CD4-positive, alpha-beta T cell treated with Interleukin-2 at 100 ng/mL for 4 hours (primary cell): ENCODE measurements around the gene RGS19.

ENCODE experiments used
- DNase-seq: peaks from one replicate; pipeline ENCODE4 v3.0.0-alpha.2; 2020; ENCODE audit warnings: low spot score

RGS19 gene

GRCh38 chr20:64107736-64108457, 28.6 kb upstream of the RGS19 start:
- no peak for DNase-seq

- DNase-seq = no peak
Observed at GRCh38 chr20:64106981-64107735, 27.8 kb upstream of the RGS19 start, which contains the start of gene NPBWR2. Gene NPBWR2 (minus strand): TSS chr20:64107565. CDS start chr20:64106831, 734 bp downstream.

DNA sequence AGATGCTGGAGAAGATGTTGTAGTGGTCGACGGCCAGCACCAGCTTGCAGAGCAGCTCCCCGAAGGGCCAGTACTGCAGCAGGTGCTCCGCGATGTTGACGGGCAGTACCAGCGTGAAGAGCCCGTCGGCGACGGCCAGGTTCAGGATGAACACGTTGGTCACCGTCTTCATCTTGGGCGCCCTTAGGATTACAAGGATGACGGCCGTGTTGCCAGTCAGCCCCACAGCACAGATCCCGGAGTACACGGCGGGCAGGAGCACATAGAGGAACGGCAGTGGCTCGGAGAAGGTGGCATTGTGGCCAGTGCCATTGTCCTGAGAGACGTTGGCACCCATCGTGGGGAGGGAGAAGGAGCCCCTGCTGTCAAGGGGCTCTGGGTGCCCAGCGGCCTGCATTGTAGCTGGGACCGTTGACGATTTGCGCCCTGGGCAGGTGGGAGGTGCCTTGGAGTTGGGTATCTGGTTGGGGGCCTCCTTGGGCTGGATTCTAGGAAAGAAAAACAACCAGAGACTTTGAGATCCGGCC, 27.2 kb upstream of the RGS19 start:
- no peak for DNase-seq

DNA sequence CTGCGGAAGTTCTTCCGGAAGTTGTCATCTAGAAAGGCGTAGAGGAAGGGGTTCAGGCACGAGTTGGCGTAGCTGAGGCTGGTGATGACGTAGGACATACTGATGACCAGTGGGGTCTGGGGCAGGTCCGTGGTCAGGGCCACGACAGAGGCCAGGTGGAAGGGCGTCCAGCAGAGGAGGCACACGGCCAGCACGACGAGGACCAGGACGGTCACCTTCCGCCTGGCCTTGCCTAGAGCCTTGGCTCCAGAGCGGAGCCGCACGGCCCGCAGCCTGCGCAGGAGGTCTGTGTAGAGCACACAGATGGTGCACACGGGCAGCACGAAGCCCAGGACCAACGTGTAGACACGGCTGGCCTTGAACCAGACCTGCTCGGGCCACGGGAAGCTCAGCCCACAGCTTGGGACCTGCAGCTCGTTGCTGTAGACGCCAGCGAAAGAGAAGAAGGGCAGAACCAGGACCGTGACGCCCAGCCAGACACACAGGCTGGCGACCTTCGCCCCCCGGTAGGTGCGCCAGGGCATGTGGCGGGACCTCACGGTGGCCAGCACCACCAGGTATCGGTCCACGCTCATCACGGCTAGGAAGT, 26.6 kb upstream of the RGS19 start:
- DNase-seq = no peak

GRCh38 chr20:64104667-64105451, 25.5 kb upstream of the RGS19 start:
- no peak for DNase-seq

DNA sequence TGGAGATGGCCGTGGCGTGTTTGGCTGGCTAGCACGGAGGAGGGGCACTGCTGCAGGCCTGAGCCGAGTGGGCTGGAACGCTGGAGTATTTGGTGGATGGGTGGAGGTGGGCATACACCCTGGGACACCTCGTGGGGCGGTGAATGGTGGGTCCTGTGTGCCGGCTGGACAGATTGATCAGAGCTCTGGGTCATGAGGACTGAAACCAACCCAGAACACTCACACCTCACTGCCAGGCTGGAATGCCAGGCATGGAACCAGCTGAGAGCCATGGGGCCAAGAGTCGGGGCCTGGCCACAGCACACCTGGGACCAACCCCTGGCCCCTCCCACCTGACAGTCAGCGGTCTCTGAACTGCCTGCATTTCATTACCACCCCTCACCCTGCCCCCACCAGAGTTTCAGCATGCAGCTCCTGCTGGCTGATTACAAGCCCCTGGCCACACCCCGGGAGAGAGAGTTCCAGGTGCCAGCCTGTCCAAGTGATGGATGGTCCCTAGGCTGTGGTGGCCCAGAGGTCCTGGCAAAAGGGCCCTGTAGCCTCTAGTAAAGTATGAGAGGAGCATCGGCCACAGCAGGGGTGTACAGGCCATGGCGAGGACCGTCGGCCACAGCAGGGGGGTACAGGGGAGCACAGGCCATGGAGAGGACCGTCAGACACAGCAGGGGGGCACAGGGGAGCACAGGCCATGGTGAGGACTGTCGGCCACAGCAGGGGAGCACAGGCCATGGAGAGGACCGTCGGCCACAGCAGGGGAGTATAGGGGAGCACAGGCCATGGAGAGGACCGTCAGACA, 24.8 kb upstream of the RGS19 start:
- no peak for DNase-seq

DNA sequence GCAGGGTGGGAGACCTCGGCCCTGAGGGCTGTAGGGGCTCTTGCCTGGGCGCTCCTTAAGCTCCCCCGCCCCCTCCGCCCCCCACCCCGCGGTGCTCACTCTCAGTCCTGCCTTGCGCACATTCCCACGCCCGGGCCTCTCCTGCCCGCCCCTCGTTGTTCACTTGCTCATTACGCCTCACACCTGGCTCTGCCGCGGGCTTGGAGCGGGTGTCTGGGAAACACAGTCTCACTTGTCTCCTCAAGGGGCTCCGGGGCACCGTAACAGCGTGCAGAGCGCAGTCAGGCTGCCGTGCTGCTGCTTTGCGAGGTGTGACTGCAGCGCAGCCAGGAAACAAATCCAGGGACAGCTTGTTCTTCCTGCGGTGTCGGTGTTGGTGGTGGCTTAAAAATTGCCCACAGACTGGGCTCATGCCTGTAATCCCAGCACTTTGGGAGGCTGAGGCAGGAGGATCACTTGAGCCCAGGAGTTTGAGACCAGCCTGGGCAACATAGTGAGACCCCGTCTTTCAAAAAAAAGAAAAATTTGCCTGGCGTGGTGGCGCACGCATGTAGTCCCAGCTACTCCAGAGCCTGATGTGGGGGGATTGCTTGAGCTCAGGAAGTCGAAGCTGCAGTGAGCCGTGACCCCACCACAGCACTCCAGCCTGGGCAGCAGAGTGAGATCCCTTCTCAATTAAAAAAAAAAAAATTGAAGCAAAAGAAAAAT, 23.5 kb upstream of the RGS19 start:
- DNase-seq = no peak

DNA sequence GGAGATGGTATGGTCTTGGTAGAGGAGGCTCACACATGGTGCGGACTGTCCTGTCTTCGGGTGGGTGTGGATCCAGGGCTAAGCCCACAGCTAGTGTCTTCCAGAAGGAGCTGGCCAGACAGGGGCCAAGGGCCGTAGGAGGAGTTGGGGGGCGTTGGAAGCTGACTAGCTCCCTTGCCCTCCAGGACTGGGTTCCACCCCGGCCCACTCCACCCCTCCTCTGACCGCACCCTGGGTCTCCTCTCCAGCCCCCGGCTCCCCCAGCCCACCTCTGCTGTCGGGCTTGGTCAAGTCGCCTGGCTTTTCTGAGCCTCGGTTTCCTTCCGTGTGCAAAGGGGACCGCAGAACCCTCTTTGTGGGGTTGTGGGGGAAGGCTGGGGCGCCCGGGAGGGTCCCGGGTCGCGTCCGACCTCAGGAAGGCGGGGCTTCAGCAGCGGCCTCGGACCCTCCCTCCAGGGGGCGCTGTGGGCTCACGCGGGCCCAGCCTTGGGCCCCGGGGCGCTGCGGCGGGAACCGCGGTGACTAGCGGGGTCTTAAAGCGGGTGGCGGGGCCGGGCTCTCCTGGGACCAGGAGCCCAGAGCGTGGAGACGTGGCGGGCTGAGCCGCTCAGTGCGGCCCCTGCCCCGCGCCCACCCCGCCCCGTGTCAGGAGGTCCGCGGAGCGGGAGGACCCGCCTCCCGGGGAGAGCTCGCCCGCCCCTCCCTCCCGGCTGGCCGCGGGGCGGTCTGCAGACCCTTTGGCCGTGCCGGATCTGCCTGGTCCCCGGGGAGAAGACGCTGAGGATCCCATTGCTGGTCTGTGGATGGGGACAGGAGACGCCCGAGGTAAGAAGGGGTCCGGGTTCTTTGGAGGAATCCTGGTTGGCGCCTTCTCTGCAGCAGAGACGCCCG, 22.7 kb upstream of the RGS19 start:
- DNase-seq = peak; percentile 60

DNA sequence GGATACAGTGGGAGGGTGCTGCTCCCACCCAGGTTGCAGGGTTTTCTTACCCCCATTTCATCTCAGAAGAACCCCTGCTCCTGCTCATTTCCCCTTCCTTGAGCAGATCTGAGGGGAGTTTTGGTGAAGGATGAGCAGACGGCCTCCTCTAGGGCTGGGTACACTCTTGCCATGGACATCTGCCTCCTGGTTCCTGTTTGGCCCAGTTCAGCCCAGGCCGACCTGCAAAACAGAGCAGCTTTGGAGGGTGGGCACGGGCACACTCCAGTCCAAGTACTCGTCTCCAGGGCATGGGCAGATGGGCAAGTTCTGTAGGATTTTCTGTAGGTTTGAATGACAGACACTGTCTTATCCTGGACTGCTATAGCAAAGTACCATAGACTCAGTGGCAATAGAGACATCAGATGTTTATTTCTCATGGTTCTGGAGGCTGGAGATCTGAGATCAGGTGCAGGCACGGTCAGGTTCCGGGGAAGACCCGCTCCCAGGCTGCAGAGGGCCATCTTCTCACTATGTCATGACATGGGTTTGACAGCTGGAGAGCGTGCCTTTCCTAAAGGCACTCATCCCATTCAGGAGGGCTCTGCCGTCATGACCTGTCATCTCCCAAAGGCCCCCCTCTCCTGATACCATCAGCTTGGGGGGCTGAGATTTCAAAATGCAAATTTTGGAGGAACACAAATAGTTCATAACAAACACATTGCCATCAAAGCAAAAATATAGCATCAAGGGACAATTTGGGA, 21.8 kb upstream of the RGS19 start:
- DNase-seq = no peak

DNA sequence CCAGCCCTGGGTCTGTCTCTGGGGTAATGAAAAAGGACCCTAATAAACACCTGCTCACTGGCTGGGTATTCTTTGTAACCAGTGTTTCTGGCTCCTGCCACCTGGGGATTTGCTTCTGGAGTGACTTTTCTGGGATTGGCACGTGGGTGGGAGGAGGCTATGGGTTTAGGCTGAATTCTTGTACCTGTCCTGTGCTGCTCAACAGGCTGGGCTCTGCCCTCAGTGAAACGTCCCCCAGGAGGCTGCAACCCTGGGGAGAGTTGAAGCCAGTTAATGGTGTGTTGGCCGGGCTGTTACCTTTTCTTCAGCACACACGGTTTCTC, 21.2 kb upstream of the RGS19 start:
- no peak for DNase-seq

DNA sequence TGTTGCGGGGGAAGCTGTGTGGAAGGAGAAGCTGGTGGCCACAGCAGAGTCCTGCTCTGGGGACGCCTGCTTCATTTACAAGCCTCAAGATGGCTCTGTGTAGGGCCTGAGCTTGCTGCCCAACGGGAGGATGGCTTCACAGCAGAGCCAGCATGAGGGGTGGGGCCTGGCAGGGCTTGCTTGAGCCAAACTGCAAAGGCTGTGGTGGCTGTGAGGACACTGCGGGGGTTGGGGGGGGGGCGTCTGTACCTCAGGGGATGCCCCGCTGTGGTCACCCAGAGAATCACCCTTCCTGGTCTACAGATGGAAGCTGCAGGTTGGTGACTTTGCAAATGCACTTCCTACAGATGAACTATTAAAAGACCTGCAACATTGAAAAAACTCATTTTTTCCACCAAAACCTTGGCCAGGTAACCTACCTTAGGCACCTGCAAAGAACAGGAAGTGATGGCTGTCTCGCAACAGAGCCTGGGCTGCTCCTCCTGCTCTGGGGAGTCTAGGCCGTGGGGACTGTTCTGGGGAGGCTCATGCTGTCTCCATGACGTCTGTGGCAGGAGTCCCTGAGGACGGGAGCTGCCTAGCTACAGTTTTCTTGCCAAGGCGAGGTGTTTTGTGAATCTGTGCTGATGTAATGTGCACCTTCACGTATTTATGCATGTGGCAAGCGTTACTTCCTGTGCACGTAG, 20.7 kb upstream of the RGS19 start:
- DNase-seq = no peak

DNA sequence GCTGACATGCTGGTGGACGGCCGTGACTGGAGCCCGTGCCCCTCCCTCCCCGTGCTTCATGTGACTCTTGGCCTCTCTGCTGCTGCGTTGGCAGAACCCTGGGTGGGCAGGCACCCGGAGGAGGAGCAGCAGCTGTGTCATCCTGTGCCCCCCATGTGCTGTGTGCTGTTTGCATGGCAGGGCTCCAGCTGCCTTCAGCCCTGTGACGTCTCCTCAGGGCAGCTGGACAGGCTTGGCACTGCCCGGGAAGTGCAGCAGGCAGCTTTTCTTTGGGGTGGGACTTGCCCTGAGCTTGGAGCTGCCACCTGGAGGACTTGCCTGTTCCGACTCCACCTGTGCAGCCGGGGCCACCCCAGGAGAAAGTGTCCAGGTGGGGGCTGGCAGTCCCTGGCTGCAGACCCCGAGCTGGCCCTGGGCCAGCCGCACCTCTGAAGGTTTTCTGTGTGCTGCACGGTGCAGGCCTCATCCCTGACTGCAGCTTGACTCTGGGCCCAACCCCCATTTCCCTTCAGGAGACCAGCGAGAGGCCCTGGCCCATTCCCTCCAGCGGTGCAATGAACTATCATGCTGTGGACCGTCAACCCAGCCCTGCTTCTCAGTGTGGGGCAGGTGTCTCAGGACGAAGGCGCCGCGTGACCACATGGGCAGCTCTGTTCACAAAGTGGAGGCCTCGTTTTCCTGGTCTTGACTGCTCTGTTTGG, 19.9 kb upstream of the RGS19 start:
- no peak for DNase-seq

DNA sequence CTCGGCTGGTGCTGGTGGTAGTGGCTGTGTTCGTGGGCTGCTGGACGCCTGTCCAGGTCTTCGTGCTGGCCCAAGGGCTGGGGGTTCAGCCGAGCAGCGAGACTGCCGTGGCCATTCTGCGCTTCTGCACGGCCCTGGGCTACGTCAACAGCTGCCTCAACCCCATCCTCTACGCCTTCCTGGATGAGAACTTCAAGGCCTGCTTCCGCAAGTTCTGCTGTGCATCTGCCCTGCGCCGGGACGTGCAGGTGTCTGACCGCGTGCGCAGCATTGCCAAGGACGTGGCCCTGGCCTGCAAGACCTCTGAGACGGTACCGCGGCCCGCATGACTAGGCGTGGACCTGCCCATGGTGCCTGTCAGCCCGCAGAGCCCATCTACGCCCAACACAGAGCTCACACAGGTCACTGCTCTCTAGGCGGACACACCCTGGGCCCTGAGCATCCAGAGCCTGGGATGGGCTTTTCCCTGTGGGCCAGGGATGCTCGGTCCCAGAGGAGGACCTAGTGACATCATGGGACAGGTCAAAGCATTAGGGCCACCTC, 19.2 kb upstream of the RGS19 start:
- DNase-seq = no peak

- DNase-seq = no peak
Observed at GRCh38 chr20:64096535-64096934, 17.2 kb upstream of the RGS19 start.

- DNase-seq = no peak
Observed at GRCh38 chr20:64095927-64096326, 16.6 kb upstream of the RGS19 start.

DNA sequence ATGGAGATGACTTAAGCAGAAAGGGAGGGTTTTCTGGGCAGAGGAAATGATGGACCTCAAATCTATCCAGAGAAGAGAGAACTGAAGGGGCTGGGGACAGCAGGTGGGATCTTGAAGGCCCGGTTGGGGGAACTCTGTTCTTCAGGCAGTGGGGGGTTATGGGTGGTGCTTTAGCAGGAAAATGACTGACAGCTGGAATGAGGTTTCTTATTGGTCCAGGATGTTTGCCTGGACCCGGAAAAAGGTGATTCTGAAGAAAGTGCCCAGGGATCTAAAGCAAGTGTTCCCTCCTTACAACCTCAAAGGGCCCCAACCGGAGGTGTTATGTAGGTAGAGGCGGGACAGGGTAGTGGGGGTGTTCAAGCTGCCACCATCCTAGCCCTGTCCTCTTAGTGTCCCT, 16.1 kb upstream of the RGS19 start:
- DNase-seq = no peak

GRCh38 chr20:64093013-64093503, 13.7 kb upstream of the RGS19 start:
- DNase-seq = no peak
